ENCODE data around the gene CLEC11A. TPM values are rescaled to one million over a fixed set of nuclear protein-coding genes. Genes with fewer than 3 reads are reported as not detected.

CLEC11A gene
- total RNA-seq, 1 experiment from 2014 or later: 7.6 TPM

DNA sequence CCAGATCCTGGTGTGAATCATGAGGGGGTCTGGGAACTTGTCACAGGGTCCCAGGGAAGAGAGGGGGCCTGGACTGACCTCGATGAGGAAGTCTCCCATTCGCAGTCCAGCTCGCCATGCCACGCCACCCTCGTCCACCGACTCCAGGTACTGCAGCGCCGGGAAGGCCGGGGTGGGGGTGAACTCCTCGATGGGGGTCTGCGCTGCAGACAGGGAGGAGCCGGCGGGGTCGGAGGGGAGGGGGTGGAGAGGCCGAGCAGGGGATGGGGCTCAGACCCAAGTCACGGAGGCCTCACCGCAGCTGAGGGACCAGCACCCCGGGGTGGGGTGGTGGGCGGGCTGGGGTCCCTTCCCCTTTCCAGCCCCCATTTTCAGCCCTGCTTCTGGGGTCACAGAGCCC is 34.4 kb upstream of the CLEC11A start (continued):
- TF ChIP-seq, protein P1, sequence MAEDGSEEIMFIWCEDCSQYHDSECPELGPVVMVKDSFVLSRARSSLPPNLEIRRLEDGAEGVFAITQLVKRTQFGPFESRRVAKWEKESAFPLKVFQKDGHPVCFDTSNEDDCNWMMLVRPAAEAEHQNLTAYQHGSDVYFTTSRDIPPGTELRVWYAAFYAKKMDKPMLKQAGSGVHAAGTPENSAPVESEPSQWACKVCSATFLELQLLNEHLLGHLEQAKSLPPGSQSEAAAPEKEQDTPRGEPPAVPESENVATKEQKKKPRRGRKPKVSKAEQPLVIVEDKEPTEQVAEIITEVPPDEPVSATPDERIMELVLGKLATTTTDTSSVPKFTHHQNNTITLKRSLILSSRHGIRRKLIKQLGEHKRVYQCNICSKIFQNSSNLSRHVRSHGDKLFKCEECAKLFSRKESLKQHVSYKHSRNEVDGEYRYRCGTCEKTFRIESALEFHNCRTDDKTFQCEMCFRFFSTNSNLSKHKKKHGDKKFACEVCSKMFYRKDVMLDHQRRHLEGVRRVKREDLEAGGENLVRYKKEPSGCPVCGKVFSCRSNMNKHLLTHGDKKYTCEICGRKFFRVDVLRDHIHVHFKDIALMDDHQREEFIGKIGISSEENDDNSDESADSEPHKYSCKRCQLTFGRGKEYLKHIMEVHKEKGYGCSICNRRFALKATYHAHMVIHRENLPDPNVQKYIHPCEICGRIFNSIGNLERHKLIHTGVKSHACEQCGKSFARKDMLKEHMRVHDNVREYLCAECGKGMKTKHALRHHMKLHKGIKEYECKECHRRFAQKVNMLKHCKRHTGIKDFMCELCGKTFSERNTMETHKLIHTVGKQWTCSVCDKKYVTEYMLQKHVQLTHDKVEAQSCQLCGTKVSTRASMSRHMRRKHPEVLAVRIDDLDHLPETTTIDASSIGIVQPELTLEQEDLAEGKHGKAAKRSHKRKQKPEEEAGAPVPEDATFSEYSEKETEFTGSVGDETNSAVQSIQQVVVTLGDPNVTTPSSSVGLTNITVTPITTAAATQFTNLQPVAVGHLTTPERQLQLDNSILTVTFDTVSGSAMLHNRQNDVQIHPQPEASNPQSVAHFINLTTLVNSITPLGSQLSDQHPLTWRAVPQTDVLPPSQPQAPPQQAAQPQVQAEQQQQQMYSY (CRISPR knock-in tag; IDR thresholded peaks at IDR 0.05): no peak
- TF ChIP-seq JAZF1 (CRISPR knock-in tag; IDR thresholded peaks at IDR 0.05): no peak

- no peak for TF ChIP-seq ZNF121 (CRISPR knock-in tag; IDR thresholded peaks at IDR 0.05)
- Mint-ChIP-seq H3K9me3 (no peaks in the 10 kb centered on the region), H3K4me1 (peaks cover 20% of the 10 kb centered on the region), H3K4me3 (no peak overlapping the region), H3K27ac (no peak overlapping the region), H3K27me3 (ENCODE audit: low read depth) (peaks cover 93% of the 10 kb centered on the region), H3K36me3 (no peaks in the 10 kb centered on the region)
- POLR2A ChIA-PET: no interaction called here
- CTCF ChIA-PET: interaction anchor here (0.9 to 1.6 kb wide), 3 partner anchors 13 to 93 kb away, joined by 3 read pairs; no protein-coding TSS in a partner anchor
- DNase-seq (ENCODE audit: low spot score) (no peak), ATAC-seq (no peak)
Observed at GRCh38 chr19:50690439-50690838, 32.7 kb upstream of the CLEC11A start.

- POLR2A ChIA-PET: no interaction called here
Observed at GRCh38 chr19:50693064-50693975, 29.8 kb upstream of the CLEC11A start.

GRCh38 chr19:50694815-50695145 is 28.4 kb upstream of the CLEC11A start:
- POLR2A ChIA-PET: no interaction called here
- ATAC-seq: no peak

More at GRCh38 chr19:50693064-50693975, 29.8 kb upstream of the CLEC11A start:
- H3K4me1 Mint-ChIP-seq: peaks cover 16% of the 10 kb centered on the region
- no peak overlapping the region for H3K27ac Mint-ChIP-seq
- CTCF ChIA-PET: interaction anchor here (0.5 to 1.7 kb wide), 12 partner anchors 9 to 364 kb away, joined by 3 to 9 read pairs (median 4); partner anchors contain the start of gene KCNC3
- peak overlapping the region; percentile 50 for H3K4me3 Mint-ChIP-seq
- TF ChIP-seq TEAD4 (CRISPR knock-in tag; IDR thresholded peaks at IDR 0.05): no peak
- TF ChIP-seq FOXP1 (CRISPR knock-in tag; IDR thresholded peaks at IDR 0.05; ENCODE audit: borderline replicate concordance): 0 out of 2 replicates have a peak, but pooled peaks have one; percentile 32
- TF ChIP-seq, protein P2, sequence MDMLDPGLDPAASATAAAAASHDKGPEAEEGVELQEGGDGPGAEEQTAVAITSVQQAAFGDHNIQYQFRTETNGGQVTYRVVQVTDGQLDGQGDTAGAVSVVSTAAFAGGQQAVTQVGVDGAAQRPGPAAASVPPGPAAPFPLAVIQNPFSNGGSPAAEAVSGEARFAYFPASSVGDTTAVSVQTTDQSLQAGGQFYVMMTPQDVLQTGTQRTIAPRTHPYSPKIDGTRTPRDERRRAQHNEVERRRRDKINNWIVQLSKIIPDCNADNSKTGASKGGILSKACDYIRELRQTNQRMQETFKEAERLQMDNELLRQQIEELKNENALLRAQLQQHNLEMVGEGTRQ (CRISPR knock-in tag; IDR thresholded peaks at IDR 0.05): 0 out of 2 replicates have a peak, but pooled peaks have one; percentile 29
- no peak for TF ChIP-seq CBFB (CRISPR knock-in tag; IDR thresholded peaks at IDR 0.05; ENCODE audit: low read depth)
- TF ChIP-seq AR (CRISPR knock-in tag; IDR thresholded peaks at IDR 0.05): no peak
- H3K36me3 Mint-ChIP-seq: no peaks in the 10 kb centered on the region
- H3K27me3 Mint-ChIP-seq (ENCODE audit: low read depth): peaks cover 93% of the 10 kb centered on the region
- ATAC-seq: peak; percentile 40
- no peaks in the 10 kb centered on the region for H3K9me3 Mint-ChIP-seq
- DNase-seq (ENCODE audit: low spot score): no peak

More at GRCh38 chr19:50694815-50695145, 28.4 kb upstream of the CLEC11A start:
- no peak for TF ChIP-seq RELA (CRISPR knock-in tag; IDR thresholded peaks at IDR 0.05; ENCODE audit: borderline replicate concordance)
- TF ChIP-seq, protein P3, sequence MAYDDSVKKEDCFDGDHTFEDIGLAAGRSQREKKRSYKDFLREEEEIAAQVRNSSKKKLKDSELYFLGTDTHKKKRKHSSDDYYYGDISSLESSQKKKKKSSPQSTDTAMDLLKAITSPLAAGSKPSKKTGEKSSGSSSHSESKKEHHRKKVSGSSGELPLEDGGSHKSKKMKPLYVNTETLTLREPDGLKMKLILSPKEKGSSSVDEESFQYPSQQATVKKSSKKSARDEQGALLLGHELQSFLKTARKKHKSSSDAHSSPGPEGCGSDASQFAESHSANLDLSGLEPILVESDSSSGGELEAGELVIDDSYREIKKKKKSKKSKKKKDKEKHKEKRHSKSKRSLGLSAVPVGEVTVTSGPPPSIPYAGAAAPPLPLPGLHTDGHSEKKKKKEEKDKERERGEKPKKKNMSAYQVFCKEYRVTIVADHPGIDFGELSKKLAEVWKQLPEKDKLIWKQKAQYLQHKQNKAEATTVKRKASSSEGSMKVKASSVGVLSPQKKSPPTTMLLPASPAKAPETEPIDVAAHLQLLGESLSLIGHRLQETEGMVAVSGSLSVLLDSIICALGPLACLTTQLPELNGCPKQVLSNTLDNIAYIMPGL (CRISPR knock-in tag; IDR thresholded peaks at IDR 0.05): no peak
- H3K4me1 Mint-ChIP-seq: peaks cover 16% of the 10 kb centered on the region
- no peaks in the 10 kb centered on the region for H3K36me3 Mint-ChIP-seq
- H3K27ac Mint-ChIP-seq: no peak overlapping the region
- H3K9me3 Mint-ChIP-seq: no peaks in the 10 kb centered on the region
- DNase-seq (ENCODE audit: low spot score): no peak
- CTCF ChIA-PET: interaction anchor here (0.5 to 2.4 kb wide), 12 partner anchors 9 to 227 kb away, joined by 3 to 14 read pairs (median 8); no protein-coding TSS in a partner anchor
- H3K4me3 Mint-ChIP-seq: no peak overlapping the region
- H3K27me3 Mint-ChIP-seq (ENCODE audit: low read depth): peaks cover 92% of the 10 kb centered on the region
